Renal cortical epithelial cell (primary cell): ENCODE measurements around the gene FGF2. TPM values are rescaled to one million over a fixed set of nuclear protein-coding genes. Genes with fewer than 3 reads are reported as not detected.
A peak's percentile ranks its signal among the peaks of the same experiment; 100 is the strongest.
"Not testable (repeated sequence)": the region's sequence is repeated elsewhere in the genome, so short reads cannot be mapped to it uniquely, and the experiment has no call there.

Source experiments
- DNase-seq: peaks from one replicate; pipeline ENCODE4 v3.0.0-alpha.2; 2011; ENCODE audit warnings: low read depth
- total RNA-seq: library from RNA; depleted of rRNA; stranded (reverse); fragments of >200 nt; gene quantifications from 2 replicates; pipeline ENCODE4 v1.2.3, GENCODE V29; 2014

Gene FGF2
- 49.1 and 86.3 TPM in 2 replicates for total RNA-seq

- no peak for DNase-seq
Observed at GRCh38 chr4:122826553-122827257, at the start of gene FGF2. Gene FGF2 (plus strand): TSS chr4:122826831. CDS start chr4:122827175, 344 bp downstream.

DNA sequence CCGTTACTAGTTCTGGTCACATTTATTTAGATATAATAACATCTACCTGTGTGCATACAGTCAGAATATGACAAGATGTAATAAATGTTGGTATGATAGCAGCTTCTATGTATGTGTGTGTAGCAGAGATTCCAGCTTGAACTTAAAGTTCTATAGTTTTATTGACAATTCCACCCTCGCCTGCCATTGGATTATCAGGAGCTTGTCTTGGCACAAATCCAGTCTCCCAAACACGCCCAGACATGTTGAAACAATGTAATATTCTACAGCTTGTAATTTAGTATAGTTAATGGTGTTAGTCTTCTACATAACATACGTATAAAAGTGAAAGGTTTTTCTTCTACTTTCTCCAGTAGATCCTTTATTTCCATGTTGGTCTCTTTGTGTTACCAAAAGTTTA lies 49.7 kb upstream of the FGF2 start:
- DNase-seq, result no peak

DNA sequence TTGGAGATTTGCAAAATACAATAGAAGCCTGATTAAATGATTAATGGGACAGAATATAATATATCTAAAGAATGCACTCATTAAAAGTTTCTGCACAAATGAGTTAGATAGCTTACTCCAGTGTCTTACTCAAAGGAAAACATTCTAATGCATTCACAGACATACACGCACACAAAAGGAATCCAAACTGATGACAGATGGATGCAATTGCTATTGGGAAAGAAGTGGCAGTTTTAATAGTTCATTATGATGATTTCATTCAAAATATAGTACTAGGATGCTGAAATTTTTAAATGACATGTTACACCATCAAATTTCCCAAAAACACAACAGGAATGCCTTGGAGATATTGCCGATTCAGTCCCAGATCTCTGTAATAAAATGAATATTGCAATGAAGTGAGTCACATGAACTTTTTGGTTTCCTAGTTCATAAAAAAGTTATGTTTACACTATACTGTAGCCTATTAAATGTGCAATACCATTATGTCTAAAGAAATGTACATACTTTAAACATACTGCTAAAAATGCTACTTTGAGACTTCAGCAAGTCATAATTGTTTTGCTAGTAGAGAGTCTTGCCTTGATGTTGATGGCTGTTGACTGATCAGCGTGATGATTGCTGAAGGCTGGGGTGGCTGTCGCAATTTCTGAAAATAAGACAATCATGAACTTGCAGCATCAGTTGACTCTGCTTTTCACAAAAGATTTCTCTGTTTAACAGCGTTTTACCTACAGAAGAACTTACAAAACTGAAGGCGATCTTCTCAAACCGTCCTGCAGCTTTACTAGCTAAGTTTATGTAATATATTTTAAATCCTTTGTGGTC lies 48.6 kb upstream of the FGF2 start:
- DNase-seq, result no peak

DNA sequence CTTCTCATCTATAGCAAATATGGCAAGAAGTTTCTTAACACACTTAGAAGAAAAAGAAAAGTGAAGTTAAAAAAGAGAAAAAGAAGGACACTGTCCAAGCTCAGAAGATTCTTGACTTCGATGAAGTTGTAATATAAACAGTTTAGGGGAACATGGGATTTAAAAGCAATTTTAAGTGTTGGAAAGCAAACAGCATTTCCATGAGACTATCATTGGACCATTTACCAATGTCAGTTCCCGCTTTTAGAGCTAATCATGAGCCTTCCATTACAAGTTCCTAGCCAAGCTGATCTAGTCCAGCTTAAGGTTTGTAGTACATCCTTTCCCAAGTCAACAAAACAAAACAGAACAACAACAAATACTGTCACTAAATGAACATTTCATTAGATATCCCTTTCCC lies 45.1 kb upstream of the FGF2 start:
- DNase-seq, result no peak

DNA sequence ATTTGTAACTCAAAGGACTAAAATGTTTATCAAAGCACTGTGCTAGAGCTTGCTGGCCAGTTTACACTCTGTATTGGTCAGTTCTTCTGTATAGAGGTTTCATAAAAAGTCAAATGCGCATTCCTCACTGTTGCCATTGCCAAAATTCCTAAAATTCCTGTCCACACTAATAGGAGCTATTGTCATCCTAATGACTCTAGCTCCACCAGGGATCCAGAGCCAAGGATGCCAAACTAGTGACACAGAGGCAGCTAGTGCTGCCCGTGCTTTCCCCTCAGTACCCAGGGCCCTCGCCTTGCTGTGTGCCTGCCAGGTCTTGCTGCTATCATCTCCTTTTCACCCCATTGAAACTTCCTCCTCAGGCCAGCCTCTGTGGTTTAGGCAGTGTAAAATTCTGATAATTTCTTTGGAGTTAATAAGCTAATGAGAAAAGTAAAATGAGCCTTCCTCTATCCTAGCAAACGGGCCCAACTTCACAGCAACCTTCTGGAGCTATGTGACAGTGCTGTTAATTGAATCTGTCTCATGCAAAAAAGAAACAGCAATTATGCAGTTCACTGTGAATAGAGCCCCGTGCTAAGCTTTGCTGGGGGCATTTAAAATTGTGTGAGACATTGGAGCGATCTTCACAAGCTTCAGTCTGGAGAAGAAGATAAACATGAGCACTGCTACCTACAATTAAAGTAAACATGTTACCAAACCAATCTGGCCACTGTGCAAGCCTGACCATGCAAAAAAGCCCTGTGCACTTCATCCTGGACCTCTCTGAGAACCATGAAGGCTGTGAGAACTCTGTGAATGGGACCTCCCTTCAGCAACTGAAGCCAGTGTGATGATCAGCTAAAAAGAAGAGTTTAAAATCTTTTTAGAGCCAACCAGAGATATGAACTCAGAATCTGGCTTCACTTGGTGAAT lies 43.1 kb upstream of the FGF2 start:
- DNase-seq, result peak; percentile 98

DNA sequence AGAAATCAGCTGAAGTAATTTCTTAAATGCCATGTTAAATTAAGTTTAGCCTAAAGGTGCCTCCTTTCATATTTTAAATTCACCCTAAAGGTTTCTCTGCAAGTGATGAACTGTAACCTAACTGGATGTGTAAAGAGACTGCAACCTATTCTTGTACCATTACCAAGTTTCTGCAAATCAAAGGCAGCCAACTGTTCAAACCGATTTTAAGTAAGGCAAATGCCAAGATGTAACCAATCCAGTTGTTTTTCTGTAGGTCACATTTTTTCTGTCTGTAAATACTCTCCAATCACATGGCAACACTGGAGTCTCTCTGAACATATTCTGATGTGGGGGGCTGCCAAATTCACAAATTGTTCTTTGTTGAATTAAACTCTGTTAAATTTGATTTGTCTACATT lies 42.4 kb upstream of the FGF2 start:
- DNase-seq, result no peak

GRCh38 chr4:122785099-122785498 lies 41.5 kb upstream of the FGF2 start:
- DNase-seq, result no peak

DNA sequence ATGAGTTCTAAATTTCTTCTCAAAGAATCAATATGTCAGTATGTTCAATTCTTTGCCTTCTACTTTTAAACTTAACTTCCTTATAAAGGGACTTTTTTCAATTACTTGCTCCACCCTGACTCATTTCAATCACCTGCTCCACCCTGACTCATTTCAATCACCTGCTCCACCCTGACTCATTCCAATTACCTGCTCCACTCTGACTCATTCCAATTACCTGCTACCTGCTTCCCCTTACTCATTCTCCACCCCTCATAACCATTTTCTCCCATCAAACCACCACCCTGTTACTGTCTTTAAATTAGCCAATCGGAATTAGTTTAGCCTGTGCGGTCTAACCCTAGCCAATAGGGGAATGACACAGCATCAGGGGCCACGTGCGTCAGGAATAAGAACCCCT lies 40.3 kb upstream of the FGF2 start:
- peak; percentile 68 for DNase-seq

- not testable (repeated sequence) for DNase-seq
Observed at GRCh38 chr4:122786920-122787319, 39.7 kb upstream of the FGF2 start.

DNA sequence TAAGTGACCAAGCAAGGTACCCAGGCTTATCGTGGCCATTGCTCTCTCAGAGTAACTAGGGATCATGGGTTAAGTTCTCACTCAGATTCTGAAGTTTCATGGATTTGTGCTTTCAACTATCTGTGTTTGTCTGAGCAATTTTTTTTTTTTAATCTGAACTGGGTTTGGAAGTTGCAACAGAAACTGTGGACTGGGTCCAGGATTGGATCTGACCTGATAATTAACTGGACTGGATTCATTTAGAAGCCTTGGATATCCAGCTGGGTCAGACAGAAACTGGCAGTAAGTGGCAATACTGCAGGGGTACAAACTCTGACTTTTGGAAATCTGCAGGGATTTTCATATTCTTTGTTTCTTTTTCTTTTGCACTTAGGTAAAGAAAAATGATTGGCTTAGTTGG lies 38.7 kb upstream of the FGF2 start:
- no peak for DNase-seq

DNA sequence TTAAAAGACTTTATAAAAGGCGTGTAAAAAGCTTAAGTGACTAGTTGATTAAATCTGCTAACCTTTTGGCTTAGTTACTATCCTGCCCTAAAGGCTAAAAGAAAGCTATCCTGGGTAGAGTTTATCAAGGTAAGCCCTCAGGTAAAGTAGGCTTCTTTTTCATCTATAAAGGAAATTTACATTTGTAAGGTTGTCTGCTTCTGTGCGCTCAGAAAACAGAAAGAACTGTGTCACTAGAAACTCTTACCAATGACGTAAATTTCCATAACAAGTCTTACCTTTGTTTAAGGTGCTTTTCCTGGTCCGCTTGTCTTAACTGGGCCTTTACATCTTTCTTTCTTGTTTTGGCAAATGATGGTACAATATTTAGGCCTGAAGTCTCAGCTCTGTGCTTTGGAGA lies 37.7 kb upstream of the FGF2 start:
- DNase-seq, result no peak

- DNase-seq, result no peak
Observed at GRCh38 chr4:122793811-122794210, 32.8 kb upstream of the FGF2 start.

- DNase-seq, result no peak
Observed at GRCh38 chr4:122796801-122797404, 29.7 kb upstream of the FGF2 start.

DNA sequence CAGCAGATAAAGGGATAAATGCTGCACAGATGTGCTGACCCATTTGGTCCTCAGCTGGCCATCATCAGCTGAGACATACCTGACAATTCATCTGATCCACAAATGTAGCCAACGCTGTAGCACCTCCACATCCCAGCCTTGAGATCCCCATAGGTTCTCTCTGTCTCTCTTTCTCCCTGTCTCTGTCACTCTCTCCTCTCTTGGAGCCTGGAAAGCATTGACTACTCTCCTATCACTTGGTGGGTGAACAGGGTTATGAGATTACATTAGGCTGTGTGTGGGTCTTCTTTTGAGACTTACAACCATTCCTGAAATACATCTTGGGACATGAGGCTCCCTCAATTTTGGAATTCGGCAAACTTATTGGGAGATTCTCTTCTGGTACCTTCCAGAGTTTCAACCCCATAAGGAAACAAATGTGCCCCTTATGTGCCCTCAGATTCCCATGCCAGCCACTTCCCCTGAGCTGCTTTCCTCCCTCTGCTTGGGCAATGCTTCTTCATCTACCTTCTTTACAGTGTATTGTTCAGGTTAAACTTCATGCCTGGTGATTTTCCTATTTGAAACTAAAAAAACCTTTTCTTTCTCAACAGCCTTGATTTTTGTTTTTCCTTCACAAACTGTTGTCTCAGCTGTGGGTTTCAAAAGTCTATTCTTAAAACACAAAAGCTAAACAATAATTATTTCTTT lies 29.1 kb upstream of the FGF2 start:
- DNase-seq, result no peak

- DNase-seq, result peak; percentile 74
Observed at GRCh38 chr4:122798101-122798500, 28.5 kb upstream of the FGF2 start.

GRCh38 chr4:122798917-122799316 lies 27.7 kb upstream of the FGF2 start:
- no peak for DNase-seq

- no peak for DNase-seq
Observed at GRCh38 chr4:122803788-122804208, 22.8 kb upstream of the FGF2 start.

- DNase-seq, result no peak
Observed at GRCh38 chr4:122806981-122807679, 19.5 kb upstream of the FGF2 start.

DNA sequence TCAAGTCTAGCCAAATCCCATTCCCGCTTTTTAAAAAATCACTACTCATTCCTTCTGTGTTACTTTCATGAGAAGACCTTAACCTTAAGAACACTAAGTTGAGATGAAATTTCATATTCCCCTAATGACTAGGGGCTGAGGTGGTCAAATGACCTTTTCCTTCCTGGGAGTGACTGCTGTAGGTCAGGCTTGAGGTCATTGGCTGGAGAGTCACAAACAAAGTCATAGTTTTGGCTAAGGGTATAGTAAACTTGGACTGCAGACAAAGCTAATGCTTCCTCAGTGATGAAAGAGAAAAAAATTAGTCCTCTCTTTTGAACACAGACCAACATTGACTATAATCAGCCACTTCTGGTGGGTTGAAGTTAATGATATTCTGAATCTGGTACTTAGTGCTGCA lies 16.0 kb upstream of the FGF2 start:
- DNase-seq, result no peak

- not testable (repeated sequence) for DNase-seq
Observed at GRCh38 chr4:122811781-122812180, 14.8 kb upstream of the FGF2 start.
